Breast epithelium (tissue), 4 donors: ENCODE measurements around the gene NYNRIN. TPM values are rescaled to one million over a fixed set of nuclear protein-coding genes. Genes with fewer than 3 reads are reported as not detected.

Experiments
- DNase-seq, 2 donors: peaks; one replicate each; pipeline ENCODE4 v3.0.0-alpha.2; 2019; ENCODE audit warnings: low spot score in 2 of 2
- H3K27ac ChIP-seq, 2 donors: fragments of 200-600 bp; sonication (generic) in 1 of 2; one replicate each; pipeline ENCODE4 v1.5.1; 2016 to 2019; ENCODE audit warnings: mild to moderate bottlenecking in 1 of 2
- H3K27me3 ChIP-seq, 2 donors: fragments of 200-600 bp; sonication (generic) in 1 of 2; one replicate each; pipeline versions ENCODE4 v1.5.1 to v1.6.0; 2017 to 2019; ENCODE audit warnings: control low read depth in 1 of 2, mild to moderate bottlenecking in 1 of 2
- H3K36me3 ChIP-seq: fragments of 200-600 bp; one replicate; pipeline ENCODE4 v1.5.1; 2019
- H3K4me1 ChIP-seq, 2 donors: fragments of 200-600 bp; sonication (generic); one replicate each; pipeline ENCODE4 v1.5.1; 2016 to 2019; ENCODE audit warnings: control low read depth in 1 of 2
- H3K4me3 ChIP-seq, 3 donors: fragments of 200-600 bp; sonication (generic); 1 replicate in 2 of 3; 2 replicates in 1 of 3; pipeline ENCODE4 v1.5.1; 2016 to 2019; ENCODE audit warnings: mild to moderate bottlenecking in 3 of 3, moderate library complexity in 2 of 3
- H3K9me3 ChIP-seq, 2 donors: fragments of 200-600 bp; sonication (generic) in 1 of 2; one replicate each; pipeline ENCODE4 v1.5.1; 2016 to 2019; ENCODE audit warnings: control low read depth in 1 of 2
- CTCF ChIP-seq, 3 donors: fragments of 450-650 bp; IDR thresholded peaks; one replicate each; pipeline ENCODE4 v1.5.1; 2016 to 2017; ENCODE audit warnings: antibody characterized with exemption in 3 of 3, mild to moderate bottlenecking in 3 of 3, moderate library complexity in 3 of 3
- POLR2A ChIP-seq: fragments of 450-650 bp; IDR thresholded peaks from one replicate; pipeline ENCODE4 v1.6.1; 2016; ENCODE audit warnings: antibody characterized with exemption, mild to moderate bottlenecking, moderate library complexity
- POLR2AphosphoS5 ChIP-seq, 3 donors: sonication (generic); formaldehyde crosslinking; IDR thresholded peaks; one replicate each; pipeline ENCODE4 v1.6.1; 2017; ENCODE audit warnings: antibody characterized with exemption in 3 of 3
- intact Hi-C: fragments of 100-400 bp; cut with DNase I; formaldehyde crosslinking; loops from one replicate; pipeline ENCODE4 v1.15.1; 2023; ENCODE audit warnings: low total_unique reads
- total RNA-seq, 3 donors: library from RNA; depleted of rRNA; stranded (reverse); fragments of >200 nt; gene quantifications; one replicate each; pipeline ENCODE4 v1.1.0, GENCODE V29; 2016

The NYNRIN gene
- total RNA-seq, 3 donors from 2014 or later = 6.4 to 8.2 (median 7.7) TPM

DNA sequence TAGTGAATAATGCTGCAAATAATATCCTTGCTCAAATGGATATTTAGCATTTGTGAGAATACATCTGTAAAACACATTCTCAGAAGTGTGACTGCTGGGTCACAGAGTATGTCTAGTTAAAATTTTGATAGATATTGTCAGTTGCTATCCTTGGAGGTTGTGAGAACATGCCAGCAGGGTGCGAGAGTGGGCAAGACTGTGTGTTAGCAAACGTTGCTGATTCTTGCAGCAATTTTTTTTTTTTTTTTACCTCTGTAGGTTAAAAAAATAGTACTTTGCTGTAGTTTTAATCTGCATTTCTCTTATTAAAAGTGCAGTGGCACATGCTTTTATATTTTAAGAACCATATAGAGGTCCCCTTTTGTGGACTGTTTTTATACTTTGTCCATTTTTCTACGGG lies 4.5 kb upstream of the NYNRIN start:
- Histone ChIP-seq H3K27ac (no peak overlapping the region), H3K9me3 (no peaks in the 10 kb centered on the region), H3K36me3 (no peaks in the 10 kb centered on the region), H3K27me3 (no peaks in the 10 kb centered on the region), H3K4me1 (peaks cover 0 to 3% of the 10 kb centered on the region in 2 donors), H3K4me3 (no peak overlapping the region)
- no peak for DNase-seq
- intact Hi-C loops = no loop called here
- TF ChIP-seq CTCF (IDR thresholded peaks at IDR 0.05) (no peak), POLR2A (no peak), POLR2AphosphoS5 (IDR thresholded peaks at IDR 0.05) (no peak)

GRCh38 chr14:24395609-24396582 lies 2.9 kb upstream of the NYNRIN start:
- TF ChIP-seq POLR2A (no peak), POLR2AphosphoS5 (IDR thresholded peaks at IDR 0.05) (no peak)
- intact Hi-C loops = loop anchor here (5.0 kb wide), 1 partner anchor 49 kb away; no protein-coding TSS in a partner anchor
- Histone ChIP-seq H3K4me1 (peaks cover 3 to 5% of the 10 kb centered on the region in 2 donors), H3K4me3 (no peak overlapping the region), H3K27me3 (no peaks in the 10 kb centered on the region), H3K27ac (peak overlapping the region; percentile 52 to 69), H3K36me3 (no peaks in the 10 kb centered on the region), H3K9me3 (no peaks in the 10 kb centered on the region)
- DNase-seq = no peak

- TF ChIP-seq CTCF (IDR thresholded peaks at IDR 0.05) (no peak), POLR2A (no peak), POLR2AphosphoS5 (IDR thresholded peaks at IDR 0.05) (no peak)
- peak overlapping the region in 1 of 3 donors; percentile 95 for H3K4me3 ChIP-seq
- no peaks in the 10 kb centered on the region for H3K36me3 ChIP-seq
- peak overlapping the region; percentile 69 to 91 for H3K27ac ChIP-seq
- no peak for DNase-seq
- peaks cover 3 to 11% of the 10 kb centered on the region in 2 donors for H3K4me1 ChIP-seq
- intact Hi-C loops = loop anchor here (5.0 kb wide), 1 partner anchor 50 kb away; no protein-coding TSS in a partner anchor
- H3K9me3 ChIP-seq = no peaks in the 10 kb centered on the region
- H3K27me3 ChIP-seq = no peaks in the 10 kb centered on the region
Observed at GRCh38 chr14:24397639-24398292, 1.0 kb upstream of the NYNRIN start.

- H3K9me3 ChIP-seq = no peaks in the 10 kb centered on the region
- H3K27ac ChIP-seq = peak overlapping the region; percentile 69 to 91
- H3K4me3 ChIP-seq = peak overlapping the region; percentile 60 to 95 (median 72)
- intact Hi-C loops = loop anchor here (5.0 kb wide), 1 partner anchor 51 kb away; no protein-coding TSS in a partner anchor
- TF ChIP-seq CTCF (IDR thresholded peaks at IDR 0.05) (no peak), POLR2AphosphoS5 (IDR thresholded peaks at IDR 0.05) (no peak), POLR2A (no peak)
- no peaks in the 10 kb centered on the region for H3K27me3 ChIP-seq
- H3K4me1 ChIP-seq = peaks cover 3 to 11% of the 10 kb centered on the region in 2 donors
- no peak for DNase-seq
- no peaks in the 10 kb centered on the region for H3K36me3 ChIP-seq
Observed at GRCh38 chr14:24398293-24398652, 530 bp upstream of the NYNRIN start.

DNA sequence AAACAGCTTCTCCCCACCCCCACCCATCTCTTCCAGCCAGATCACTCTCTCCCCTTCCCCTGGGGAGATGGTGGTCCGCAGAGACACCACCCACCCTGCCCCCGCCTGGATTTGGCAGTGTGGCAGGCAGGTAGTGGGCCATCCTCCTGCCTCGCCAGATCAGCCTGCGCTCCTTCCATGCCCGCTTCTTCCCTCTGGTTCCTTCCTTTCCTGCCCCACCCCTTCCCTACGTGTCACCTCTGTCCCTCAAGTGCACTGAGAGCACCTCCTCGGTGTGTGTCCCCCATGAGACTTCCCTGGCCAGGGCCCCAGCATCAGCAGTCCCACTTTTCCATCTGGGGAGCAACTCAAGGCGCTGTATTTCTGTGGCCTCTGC lies 632 bp downstream of the NYNRIN start:
- peak overlapping the region; percentile 60 to 95 (median 72) for H3K4me3 ChIP-seq
- H3K27me3 ChIP-seq = no peaks in the 10 kb centered on the region
- peak overlapping the region; percentile 69 to 91 for H3K27ac ChIP-seq
- intact Hi-C loops = loop anchor here (5.0 kb wide), 1 partner anchor 52 kb away; no protein-coding TSS in a partner anchor
- no peaks in the 10 kb centered on the region for H3K36me3 ChIP-seq
- no peaks in the 10 kb centered on the region for H3K9me3 ChIP-seq
- no peak for TF ChIP-seq CTCF (IDR thresholded peaks at IDR 0.05)
- no peak for TF ChIP-seq POLR2A
- TF ChIP-seq POLR2AphosphoS5 (IDR thresholded peaks at IDR 0.05) = no peak
- H3K4me1 ChIP-seq = peaks cover 3 to 11% of the 10 kb centered on the region in 2 donors
- no peak for DNase-seq
